GM12872 (cell line): ENCODE data around the gene ECPAS.

Source experiments
- CTCF ChIP-seq: IDR thresholded peaks from 3 replicates; pipeline ENCODE4 v1.5.1; 2011; ENCODE audit warnings: low read depth, mild to moderate bottlenecking, low read length, moderate library complexity; ENCODE audit not compliant: insufficient read depth

Gene ECPAS

GRCh38 chr9:111516061-111516465 lies 31.9 kb upstream of the ECPAS start:
- TF ChIP-seq CTCF = no peak

GRCh38 chr9:111514967-111515366 lies 30.8 kb upstream of the ECPAS start:
- TF ChIP-seq CTCF = no peak

GRCh38 chr9:111502506-111502905 lies 18.3 kb upstream of the ECPAS start:
- TF ChIP-seq CTCF = no peak

GRCh38 chr9:111501648-111502047 lies 17.5 kb upstream of the ECPAS start:
- no peak for TF ChIP-seq CTCF

- no peak for TF ChIP-seq CTCF
Observed at GRCh38 chr9:111501005-111501562, 16.9 kb upstream of the ECPAS start.

- TF ChIP-seq CTCF = no peak
Observed at GRCh38 chr9:111484572-111484894, 350 bp upstream of the ECPAS start.

GRCh38 chr9:111483439-111483857 lies 735 bp downstream of the ECPAS start:
- TF ChIP-seq CTCF = no peak
